Measurements from ENCODE around the gene DEAF1.

The DEAF1 gene

DNA sequence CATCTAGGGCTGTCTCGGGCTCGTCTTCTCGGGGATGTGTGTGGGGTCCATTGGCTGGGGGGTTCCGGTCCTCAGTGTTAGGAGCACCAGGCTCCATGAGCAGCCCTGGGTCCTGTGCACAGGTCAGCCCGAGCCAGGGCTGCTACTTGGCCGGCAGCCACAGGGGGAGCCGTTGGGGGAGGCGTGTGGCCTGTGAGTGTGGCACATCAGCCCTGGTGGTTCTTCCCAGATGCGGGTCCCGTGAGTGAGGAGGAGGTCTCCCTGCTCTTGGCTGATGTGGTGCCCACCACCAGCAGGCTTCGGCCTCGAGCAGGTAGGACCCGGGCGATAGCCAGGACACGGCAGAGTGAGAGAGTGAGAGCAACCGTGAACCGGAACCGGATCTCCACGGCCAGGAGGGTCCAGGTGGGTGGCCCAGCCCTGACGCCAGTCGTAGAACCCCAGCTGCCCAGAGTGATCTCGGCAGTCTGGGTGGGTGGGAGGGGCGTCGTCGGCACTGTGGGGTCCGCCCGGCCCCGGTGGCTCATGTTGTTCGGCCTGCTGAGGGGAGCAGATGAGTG, 97.8 kb downstream of the DEAF1 start:
- CTCF ChIA-PET, result no interaction called here
- POLR2A ChIA-PET, result no interaction called here
- peaks cover 20 to 86% (median 66%) of the 10 kb centered on the region in 4 experiments for H3K36me3 ChIP-seq (ENCODE audit: control insufficient read depth in 4 of 4, insufficient read depth in 4 of 4, low read length in 3 of 4)

DNA sequence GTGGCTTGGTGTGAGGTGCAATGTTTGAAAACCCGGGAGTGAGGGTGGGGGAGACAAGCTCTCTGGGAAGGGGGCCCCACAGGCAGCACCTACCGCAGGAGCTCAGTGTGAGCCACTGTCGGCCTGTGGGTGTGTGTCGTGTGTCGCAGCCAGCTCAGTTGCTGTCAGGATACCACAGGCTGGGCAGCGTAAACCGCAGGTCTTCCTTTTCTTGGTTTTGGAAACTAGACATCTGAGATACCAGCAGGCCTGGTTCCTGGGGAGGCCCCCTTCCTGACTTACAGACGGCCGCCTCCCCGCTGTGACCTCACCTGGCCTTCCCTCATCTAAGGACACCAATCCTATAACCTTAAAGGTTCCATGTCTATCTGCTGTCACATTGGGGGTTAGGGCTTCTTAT, 98.6 kb downstream of the DEAF1 start:
- H3K4me3 ChIP-seq (ENCODE audit: control insufficient read depth in 1 of 7, extremely low read depth in 1 of 7, insufficient read depth in 4 of 7, low read depth in 2 of 7, low read length in 6 of 7), result no peak overlapping the region
- CTCF ChIA-PET, result interaction anchor here (1.0 to 1.1 kb wide), 2 partner anchors 10 to 16 kb away, joined by 3 to 5 read pairs; no protein-coding TSS in a partner anchor
- POLR2A ChIA-PET, result no interaction called here

More for the DNA sequence above, 97.8 kb downstream of the DEAF1 start:
- over 99% methylated on average over 24 of the region's 29 CpGs for WGBS (ENCODE audit: insufficient coverage)
- no peaks in the 10 kb centered on the region for H3K9me3 ChIP-seq (ENCODE audit: control extremely low read depth in 1 of 5, control insufficient read depth in 4 of 5, insufficient read depth in 2 of 5, low read depth in 1 of 5, low read length in 4 of 5)
- H3K4me3 ChIP-seq (ENCODE audit: control insufficient read depth in 1 of 7, extremely low read depth in 1 of 7, insufficient read depth in 4 of 7, low read depth in 2 of 7, low read length in 6 of 7), result no peak overlapping the region
- H3K4me1 ChIP-seq (ENCODE audit: control extremely low read depth in 1 of 4, control insufficient read depth in 4 of 4, insufficient read depth in 4 of 4, low read length in 3 of 4), result peaks cover 0 to 12% (median 2%) of the 10 kb centered on the region in 4 experiments
- no peak for DNase-seq
- no peaks in the 10 kb centered on the region for H3K27me3 ChIP-seq (replicated peaks in 2 of 5; ENCODE audit: control insufficient read depth in 4 of 5, insufficient read depth in 5 of 5, low read length in 4 of 5)
- H3K27ac ChIP-seq (ENCODE audit: insufficient read depth in 1 of 2, low read depth in 1 of 2, low read length in 2 of 2, poor library complexity in 1 of 2, severe bottlenecking in 2 of 2), result no peak overlapping the region

DNA sequence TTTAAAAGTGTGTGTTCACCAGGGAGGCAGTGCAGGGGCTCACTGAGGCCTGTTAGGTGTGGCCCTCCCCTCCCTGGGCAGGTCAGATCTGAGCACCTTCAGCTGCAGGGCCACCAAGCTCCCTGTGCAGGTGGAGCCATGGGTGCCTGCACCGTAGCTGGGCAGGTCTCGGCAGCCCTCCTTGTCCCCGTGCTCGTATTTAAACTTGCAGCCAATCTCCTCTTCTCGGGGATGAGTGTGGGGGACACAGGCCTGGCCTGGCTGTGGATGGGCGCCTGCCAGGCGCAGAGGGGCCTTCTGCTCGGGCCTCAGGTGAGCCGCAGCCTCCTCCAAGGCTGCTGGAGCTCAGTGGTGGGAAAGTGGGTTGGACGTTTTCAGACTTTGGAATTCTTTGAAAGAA, 99.6 kb downstream of the DEAF1 start:
- Histone ChIP-seq H3K36me3 (ENCODE audit: control insufficient read depth in 4 of 4, insufficient read depth in 4 of 4, low read length in 3 of 4) (peaks cover 14 to 83% (median 66%) of the 10 kb centered on the region in 4 experiments), H3K27ac (ENCODE audit: insufficient read depth in 1 of 2, low read depth in 1 of 2, low read length in 2 of 2, poor library complexity in 1 of 2, severe bottlenecking in 2 of 2) (no peak overlapping the region), H3K9me3 (ENCODE audit: control extremely low read depth in 1 of 5, control insufficient read depth in 4 of 5, insufficient read depth in 2 of 5, low read depth in 1 of 5, low read length in 4 of 5) (no peaks in the 10 kb centered on the region), H3K27me3 (replicated peaks in 2 of 5; ENCODE audit: control insufficient read depth in 4 of 5, insufficient read depth in 5 of 5, low read length in 4 of 5) (no peaks in the 10 kb centered on the region), H3K4me1 (ENCODE audit: control extremely low read depth in 1 of 4, control insufficient read depth in 4 of 4, insufficient read depth in 4 of 4, low read length in 3 of 4) (peaks cover 0 to 12% (median 2%) of the 10 kb centered on the region in 4 experiments), H3K4me3 (ENCODE audit: control insufficient read depth in 1 of 7, extremely low read depth in 1 of 7, insufficient read depth in 4 of 7, low read depth in 2 of 7, low read length in 6 of 7) (no peak overlapping the region)
- DNase-seq, result no peak
- ChIA-PET POLR2A (no interaction called here), CTCF (interaction anchor here (1.3 to 1.6 kb wide), 3 partner anchors 9 to 31 kb away, joined by 4 to 6 read pairs (median 4); no protein-coding TSS in a partner anchor)
- 99% methylated on average over 9 of the region's 10 CpGs for WGBS (ENCODE audit: insufficient coverage)

More for the DNA sequence above, 98.6 kb downstream of the DEAF1 start:
- DNase-seq, result no peak
- Histone ChIP-seq H3K27ac (ENCODE audit: insufficient read depth in 1 of 2, low read depth in 1 of 2, low read length in 2 of 2, poor library complexity in 1 of 2, severe bottlenecking in 2 of 2) (no peak overlapping the region), H3K4me1 (ENCODE audit: control extremely low read depth in 1 of 4, control insufficient read depth in 4 of 4, insufficient read depth in 4 of 4, low read length in 3 of 4) (peaks cover 0 to 12% (median 2%) of the 10 kb centered on the region in 4 experiments), H3K36me3 (ENCODE audit: control insufficient read depth in 4 of 4, insufficient read depth in 4 of 4, low read length in 3 of 4) (peaks cover 14 to 81% (median 63%) of the 10 kb centered on the region in 4 experiments), H3K27me3 (replicated peaks in 2 of 5; ENCODE audit: control insufficient read depth in 4 of 5, insufficient read depth in 5 of 5, low read length in 4 of 5) (no peaks in the 10 kb centered on the region), H3K9me3 (ENCODE audit: control extremely low read depth in 1 of 5, control insufficient read depth in 4 of 5, insufficient read depth in 2 of 5, low read depth in 1 of 5, low read length in 4 of 5) (no peaks in the 10 kb centered on the region)
- 81% methylated on average over 7 of the region's 10 CpGs for WGBS (ENCODE audit: insufficient coverage)
